OCI-LY1 (cell line): ENCODE data around the gene JMJD1C.
A peak's percentile ranks its signal among the peaks of the same experiment; 100 is the strongest.

Experiments used
- EZH2 ChIP-seq: fragments of 200-600 bp; sonication (generic), shearing (Covaris generic); IDR thresholded peaks from 2 replicates; pipeline ENCODE4 v1.8.0; 2017; ENCODE audit warnings: borderline replicate concordance, mixed run types, mild to moderate bottlenecking, antibody characterized with exemption, low read length, moderate library complexity, mixed read lengths
- TF ChIP-seq, protein P1 (sequence below): fragments of 200-600 bp; sonication (generic), shearing (Covaris generic); IDR thresholded peaks from 2 replicates; pipeline ENCODE4 v1.5.1; 2017; ENCODE audit warnings: mild to moderate bottlenecking, antibody characterized with exemption, low read length, moderate library complexity, mixed read lengths

DNA sequence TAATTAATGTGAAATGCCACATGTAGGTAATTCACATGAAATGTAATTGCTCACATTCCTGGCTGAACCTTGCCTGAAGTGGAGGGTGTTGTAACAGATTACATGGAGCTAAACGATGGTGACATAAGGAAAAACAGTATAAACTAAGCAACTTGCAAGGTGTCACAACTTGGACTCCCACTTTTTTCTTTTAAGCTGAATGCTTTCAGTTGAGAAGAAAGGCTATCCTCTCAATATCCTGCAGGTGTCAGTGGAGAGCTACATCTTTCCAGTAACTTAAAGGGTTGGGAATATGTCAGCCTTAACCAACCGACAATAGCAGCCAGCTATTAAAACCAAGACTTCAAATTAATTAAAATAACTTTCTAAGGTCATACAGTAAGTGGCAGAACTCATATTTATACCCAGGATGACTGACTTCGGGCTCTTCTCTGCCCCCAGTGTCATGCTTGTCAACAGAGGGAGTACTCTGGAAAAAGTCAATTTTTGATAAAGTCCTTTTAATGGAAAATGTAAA is 299.0 kb downstream of the JMJD1C start:
- TF ChIP-seq, protein P1, sequence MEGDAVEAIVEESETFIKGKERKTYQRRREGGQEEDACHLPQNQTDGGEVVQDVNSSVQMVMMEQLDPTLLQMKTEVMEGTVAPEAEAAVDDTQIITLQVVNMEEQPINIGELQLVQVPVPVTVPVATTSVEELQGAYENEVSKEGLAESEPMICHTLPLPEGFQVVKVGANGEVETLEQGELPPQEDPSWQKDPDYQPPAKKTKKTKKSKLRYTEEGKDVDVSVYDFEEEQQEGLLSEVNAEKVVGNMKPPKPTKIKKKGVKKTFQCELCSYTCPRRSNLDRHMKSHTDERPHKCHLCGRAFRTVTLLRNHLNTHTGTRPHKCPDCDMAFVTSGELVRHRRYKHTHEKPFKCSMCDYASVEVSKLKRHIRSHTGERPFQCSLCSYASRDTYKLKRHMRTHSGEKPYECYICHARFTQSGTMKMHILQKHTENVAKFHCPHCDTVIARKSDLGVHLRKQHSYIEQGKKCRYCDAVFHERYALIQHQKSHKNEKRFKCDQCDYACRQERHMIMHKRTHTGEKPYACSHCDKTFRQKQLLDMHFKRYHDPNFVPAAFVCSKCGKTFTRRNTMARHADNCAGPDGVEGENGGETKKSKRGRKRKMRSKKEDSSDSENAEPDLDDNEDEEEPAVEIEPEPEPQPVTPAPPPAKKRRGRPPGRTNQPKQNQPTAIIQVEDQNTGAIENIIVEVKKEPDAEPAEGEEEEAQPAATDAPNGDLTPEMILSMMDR: peak; percentile 71
- TF ChIP-seq EZH2: no peak
